Lower leg skin (tissue), 3 donors: ENCODE measurements around the gene CACNA1I.

Experiments
- CTCF ChIP-seq, 3 donors: fragments of 450-650 bp; IDR thresholded peaks; one replicate each; pipeline ENCODE4 v1.5.1; 2016; ENCODE audit warnings: antibody characterized with exemption in 3 of 3, mild to moderate bottlenecking in 3 of 3, moderate library complexity in 2 of 3
- POLR2A ChIP-seq, 2 donors: fragments of 450-650 bp; IDR thresholded peaks; one replicate each; pipeline ENCODE4 v1.6.1; 2016 to 2017; ENCODE audit warnings: antibody characterized with exemption in 2 of 2, mild to moderate bottlenecking in 1 of 2, moderate library complexity in 1 of 2

GRCh38 chr22:39623603-39624500, 53.3 kb downstream of the CACNA1I start:
- TF ChIP-seq POLR2A (IDR thresholded peaks at IDR 0.05) (no peak), CTCF (IDR thresholded peaks at IDR 0.05) (no peak)
